Right lobe of liver (tissue), 4 donors: ENCODE measurements around the gene ACSBG1.

Experiments
- CTCF ChIP-seq, 4 donors: fragments of 200-600 bp in 3 of 4; fragments of 450-650 bp in 1 of 4; IDR thresholded peaks; one replicate each; pipeline versions ENCODE4 v1.5.1 to v1.8.0; 2016 to 2022; ENCODE audit warnings: antibody characterized with exemption in 4 of 4, mild to moderate bottlenecking in 2 of 4
- POLR2A ChIP-seq: fragments of 450-650 bp; IDR thresholded peaks from one replicate; pipeline ENCODE4 v1.6.1; 2017; ENCODE audit warnings: antibody characterized with exemption, mild to moderate bottlenecking
- donor health status: DM: no; HTN: no; CAD: no.
- donor health status: DM: no; HTN: no; CAD: no.
- donor health status: DM: no; HTN: yes; CAD: no.

- no peak for TF ChIP-seq CTCF (IDR thresholded peaks at IDR 0.05)
- no peak for TF ChIP-seq POLR2A
Observed at GRCh38 chr15:78205337-78205736, 29.0 kb downstream of the ACSBG1 start.
